Skeletal muscle tissue (tissue), 4 donors: ENCODE measurements around the gene OR5AS1. TPM values are rescaled to one million over a fixed set of nuclear protein-coding genes. Genes with fewer than 3 reads are reported as not detected.
"Not testable (repeated sequence)": the region's sequence is repeated elsewhere in the genome, so short reads cannot be mapped to it uniquely, and the experiment has no call there.

Experiments used
- H3K27ac ChIP-seq: one replicate; pipeline ENCODE4 v1.7.0; 2013; ENCODE audit warnings: mild to moderate bottlenecking, low read depth, low read length, inconsistent platforms
- H3K27me3 ChIP-seq, 3 donors: one replicate each; pipeline ENCODE4 v1.7.0; 2013; ENCODE audit warnings: low read length in 3 of 3; ENCODE audit not compliant: control insufficient read depth in 3 of 3, insufficient read depth in 3 of 3
- H3K36me3 ChIP-seq, 3 donors: one replicate each; pipeline ENCODE4 v1.7.0; 2013; ENCODE audit warnings: low read length in 3 of 3; ENCODE audit not compliant: control insufficient read depth in 3 of 3, insufficient read depth in 3 of 3
- H3K4me1 ChIP-seq, 3 donors: one replicate each; pipeline ENCODE4 v1.7.0; 2013; ENCODE audit warnings: low read length in 3 of 3, mild to moderate bottlenecking in 3 of 3; ENCODE audit not compliant: control insufficient read depth in 3 of 3, insufficient read depth in 3 of 3
- H3K4me3 ChIP-seq, 3 donors: one replicate each; pipeline ENCODE4 v1.7.0; 2013; ENCODE audit warnings: low read length in 3 of 3
- H3K9ac ChIP-seq, 3 donors: one replicate each; pipeline ENCODE4 v1.7.0; 2013; ENCODE audit warnings: low read length in 3 of 3, mild to moderate bottlenecking in 3 of 3, moderate library complexity in 2 of 3, low read depth in 1 of 3
- H3K9me3 ChIP-seq, 3 donors: one replicate each; pipeline ENCODE4 v1.7.0; 2013; ENCODE audit warnings: low read length in 3 of 3; ENCODE audit not compliant: control insufficient read depth in 3 of 3
- total RNA-seq: library from RNA; depleted of rRNA; stranded (reverse); fragments of >200 nt; gene quantifications from one replicate; pipeline ENCODE4 v1.2.3, GENCODE V29; 2014
- donor health status: Osteomylitis.

The OR5AS1 gene
- total RNA-seq: not detected

DNA sequence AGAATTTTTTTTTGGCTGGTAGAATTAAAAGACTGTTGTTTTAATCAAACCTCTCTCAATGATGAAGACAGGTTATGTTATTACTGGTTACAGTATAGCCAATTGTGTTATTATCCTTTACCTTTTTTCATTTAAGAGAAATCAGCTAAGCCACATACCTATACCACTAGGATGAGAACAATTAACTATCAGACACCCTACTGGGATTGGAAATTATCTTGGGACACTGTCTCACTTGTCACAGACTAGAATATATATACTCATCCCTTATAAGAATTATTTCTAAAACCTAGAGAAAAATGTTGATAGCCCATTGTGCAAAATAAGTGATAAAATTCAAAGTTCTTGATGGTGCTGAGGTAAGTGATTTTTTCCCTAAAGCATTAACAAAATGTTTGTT, at the start of gene OR5AS1:
TSS of gene OR5AS1 (plus strand) at position 301 of the 400 bp plus-strand sequence. CDS start 2,765 bp downstream, outside the sequence.
- H3K4me3 ChIP-seq: no peak within 1 kb of the TSS
- H3K36me3 ChIP-seq: no peaks in the 10 kb centered on the region
- no peaks in the 10 kb centered on the region for H3K4me1 ChIP-seq
- H3K9me3 ChIP-seq: peaks cover 0 to 3% (median 0%) of the 10 kb centered on the region in 3 donors
- H3K9ac ChIP-seq: no peak within 1 kb of the TSS
- no peaks in the 10 kb centered on the region for H3K27me3 ChIP-seq
- H3K27ac ChIP-seq: no peak within 1 kb of the TSS

DNA sequence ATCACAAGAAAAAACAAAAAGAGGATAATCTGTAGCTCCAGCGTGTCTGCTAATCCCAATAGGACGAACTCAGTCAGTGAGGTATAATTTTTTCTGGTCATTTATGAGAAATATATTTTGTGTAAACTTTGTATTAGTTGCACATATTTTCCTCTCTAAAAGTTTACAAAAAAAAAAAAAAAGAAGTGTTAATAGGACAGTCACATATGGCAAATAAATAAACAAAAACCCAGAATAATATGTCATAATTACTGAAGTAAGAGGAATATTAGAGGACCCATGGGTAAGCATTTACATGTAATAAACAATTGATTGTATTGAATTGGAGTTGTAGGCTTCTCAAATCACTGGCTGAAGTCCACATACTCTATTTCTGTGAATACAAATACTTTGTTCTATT, 32.9 kb upstream of the OR5AS1 start, which contains the start of gene OR5F1:
TSS of gene OR5F1 (minus strand) at position 101 of the 400 bp plus-strand sequence. CDS start at position 101, 0 bp downstream.
- no peak within 1 kb of the TSS for H3K9ac ChIP-seq
- no peak within 1 kb of the TSS for H3K27ac ChIP-seq
- H3K4me3 ChIP-seq: no peak within 1 kb of the TSS
- H3K4me1 ChIP-seq: no peaks in the 10 kb centered on the region
- H3K9me3 ChIP-seq: no peaks in the 10 kb centered on the region
- no peaks in the 10 kb centered on the region for H3K36me3 ChIP-seq
- H3K27me3 ChIP-seq: no peaks in the 10 kb centered on the region

DNA sequence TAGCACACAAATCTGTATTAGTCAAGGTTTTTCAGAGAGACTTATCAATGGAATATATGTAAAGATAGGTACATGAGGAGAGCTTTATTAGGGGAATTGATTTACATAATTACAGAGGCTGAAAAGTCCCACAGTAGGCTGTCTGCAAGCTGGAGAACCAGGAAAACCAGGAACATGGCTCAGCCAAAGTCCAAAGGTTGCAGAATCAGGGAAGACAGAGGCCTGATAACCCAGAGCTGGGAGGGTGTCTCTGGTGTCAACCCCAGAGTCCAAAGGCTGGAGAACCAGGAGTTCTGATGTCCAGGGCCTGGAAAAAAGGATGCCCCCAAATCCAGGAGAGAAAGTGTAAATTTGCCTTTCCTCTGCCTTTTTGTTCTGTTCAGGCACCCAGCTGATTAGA, 16.7 kb upstream of the OR5AS1 start:
- H3K9ac ChIP-seq: no peak overlapping the region
- no peaks in the 10 kb centered on the region for H3K36me3 ChIP-seq
- H3K27me3 ChIP-seq: no peaks in the 10 kb centered on the region
- H3K4me1 ChIP-seq: no peaks in the 10 kb centered on the region
- no peak overlapping the region for H3K27ac ChIP-seq
- peaks cover 0 to 5% (median 0%) of the 10 kb centered on the region in 3 donors for H3K9me3 ChIP-seq
- no peak overlapping the region for H3K4me3 ChIP-seq

DNA sequence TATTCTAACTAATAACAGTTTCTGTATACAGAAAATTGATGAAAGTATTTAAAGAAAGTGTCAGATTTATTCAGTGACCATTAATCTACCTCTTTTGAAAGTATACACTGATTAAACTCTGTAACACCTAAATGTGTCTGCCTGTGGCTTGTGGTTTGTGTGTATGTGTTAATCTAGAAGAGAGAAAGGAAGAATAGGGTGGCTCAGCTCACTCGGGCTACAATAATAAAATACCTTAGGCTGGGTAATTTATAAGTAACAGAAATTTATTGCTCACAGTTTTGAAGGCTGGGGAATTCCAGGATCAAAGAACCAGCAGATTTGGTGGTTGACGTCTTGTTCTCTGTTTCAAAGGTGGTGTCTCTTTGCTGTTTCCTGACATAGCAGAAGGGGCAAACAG, 13.6 kb upstream of the OR5AS1 start:
- Histone ChIP-seq H3K4me3 (no peak overlapping the region), H3K4me1 (no peaks in the 10 kb centered on the region), H3K27ac (no peak overlapping the region), H3K9me3 (peaks cover 0 to 5% (median 0%) of the 10 kb centered on the region in 3 donors), H3K36me3 (no peaks in the 10 kb centered on the region), H3K27me3 (no peaks in the 10 kb centered on the region), H3K9ac (no peak overlapping the region)

DNA sequence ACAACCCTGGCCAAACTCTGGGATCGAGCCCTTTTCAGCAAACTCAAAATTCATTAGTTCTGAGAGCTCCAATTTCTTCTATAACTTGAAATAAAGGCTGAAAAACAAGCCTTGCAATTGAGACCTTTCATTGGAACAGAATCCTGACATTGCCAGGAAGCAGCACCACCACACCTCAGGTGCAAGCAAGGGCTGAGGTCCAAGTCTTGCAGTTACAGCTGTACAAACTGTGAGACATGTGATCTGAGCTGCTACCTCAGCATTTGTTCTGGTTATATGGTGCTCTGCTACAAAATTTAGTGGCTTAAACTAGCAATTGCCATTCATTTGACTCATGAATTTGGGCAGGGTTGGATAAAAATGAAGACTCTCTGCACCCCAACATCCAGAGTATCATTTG, 18.1 kb downstream of the OR5AS1 start:
- H3K27me3 ChIP-seq: no peaks in the 10 kb centered on the region
- H3K9me3 ChIP-seq: peaks cover 0 to 4% (median 0%) of the 10 kb centered on the region in 3 donors
- no peak overlapping the region for H3K9ac ChIP-seq
- no peak overlapping the region for H3K4me3 ChIP-seq
- H3K4me1 ChIP-seq: no peaks in the 10 kb centered on the region
- no peaks in the 10 kb centered on the region for H3K36me3 ChIP-seq
- no peak overlapping the region for H3K27ac ChIP-seq

DNA sequence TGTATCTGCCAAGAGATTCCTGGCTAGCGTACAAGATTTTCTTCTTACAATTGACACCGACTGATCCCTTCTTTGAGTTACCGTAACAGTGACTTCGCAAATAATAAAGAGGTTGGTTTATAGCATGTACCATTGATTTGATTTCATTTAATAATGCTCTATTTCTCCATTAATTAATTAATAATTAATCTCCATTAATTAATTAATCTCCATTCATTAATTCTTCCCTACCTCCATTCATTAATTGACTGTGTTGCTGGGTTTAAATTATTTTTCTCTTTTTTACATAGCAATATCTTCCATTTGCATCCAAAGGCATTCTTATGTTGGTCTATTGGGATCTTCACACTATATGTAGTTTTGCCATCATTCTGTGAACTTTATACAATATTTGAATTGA, 21.0 kb downstream of the OR5AS1 start:
- Histone ChIP-seq H3K4me1 (no peaks in the 10 kb centered on the region), H3K4me3 (no peak overlapping the region), H3K36me3 (no peaks in the 10 kb centered on the region), H3K9me3 (no peaks in the 10 kb centered on the region), H3K9ac (no peak overlapping the region), H3K27ac (no peak overlapping the region), H3K27me3 (no peaks in the 10 kb centered on the region)

DNA sequence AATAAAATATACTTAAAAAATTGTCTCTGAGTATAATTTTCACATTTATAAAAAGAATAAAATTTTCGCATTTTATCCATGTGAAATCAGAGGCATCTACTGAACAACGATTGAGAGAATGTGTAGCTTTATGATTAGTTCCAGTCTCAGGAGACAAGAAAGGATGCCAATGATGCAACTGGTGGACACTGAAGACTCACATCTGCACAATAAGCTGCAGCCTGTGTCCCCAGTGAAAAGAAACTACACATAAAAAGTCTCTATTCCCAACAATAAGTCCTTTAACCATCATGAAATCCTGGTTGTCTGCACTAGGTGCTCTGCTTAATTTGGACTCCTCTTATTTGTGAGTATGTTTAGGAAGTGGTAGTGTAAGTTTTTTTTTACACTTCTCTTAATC, 22.0 kb downstream of the OR5AS1 start:
- Histone ChIP-seq H3K4me1 (no peaks in the 10 kb centered on the region), H3K9ac (no peak overlapping the region), H3K9me3 (no peaks in the 10 kb centered on the region), H3K36me3 (no peaks in the 10 kb centered on the region), H3K27ac (no peak overlapping the region), H3K27me3 (no peaks in the 10 kb centered on the region), H3K4me3 (no peak overlapping the region)

DNA sequence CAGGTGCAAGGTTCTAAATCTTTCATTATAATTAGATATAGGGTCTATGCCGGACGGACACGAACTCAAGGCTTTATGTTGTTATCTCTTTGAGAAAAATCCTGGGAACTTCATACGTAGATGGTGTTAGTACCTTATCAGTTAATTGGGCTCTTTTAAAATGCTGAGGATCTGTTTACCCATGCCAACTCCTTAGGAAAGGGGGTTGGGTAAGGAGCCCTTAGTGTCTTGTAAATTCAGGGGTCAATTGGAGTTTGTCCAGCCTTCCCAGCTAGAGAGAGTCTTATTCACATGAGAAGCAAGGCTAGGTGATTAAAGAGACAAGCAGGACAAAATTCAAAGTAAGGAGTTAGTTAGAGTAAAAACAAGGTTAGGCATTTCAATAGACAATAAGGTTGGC, 28.9 kb downstream of the OR5AS1 start:
- H3K27me3 ChIP-seq, H3K4me3 ChIP-seq: not testable (repeated sequence)

DNA sequence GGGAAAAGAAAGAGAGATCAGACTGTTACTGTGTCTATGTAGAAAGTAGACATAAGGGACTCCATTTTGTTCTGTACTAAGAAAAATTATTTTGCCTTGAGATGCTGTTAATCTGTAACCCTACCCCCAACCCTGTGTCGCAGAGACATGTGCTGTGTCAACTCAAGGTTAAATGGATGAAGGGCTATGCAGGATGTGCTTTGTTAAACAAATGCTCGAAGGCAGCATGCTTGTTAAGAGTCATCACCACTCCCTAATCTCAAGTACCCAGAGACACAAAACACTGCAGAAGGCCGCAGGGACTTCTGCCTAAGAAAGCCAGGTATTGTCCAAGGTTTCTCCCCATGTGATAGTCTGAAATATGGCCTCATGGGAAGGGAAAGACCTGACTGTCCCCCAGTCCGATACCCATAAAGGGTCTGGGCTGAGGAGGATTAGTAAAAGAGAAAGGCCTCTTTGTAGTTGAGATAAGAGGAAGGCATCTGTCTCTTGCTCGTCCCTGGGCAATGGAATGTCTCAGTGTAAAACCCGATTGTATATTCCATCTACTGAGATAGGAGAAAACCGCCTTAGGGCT, 30.3 kb downstream of the OR5AS1 start:
- H3K36me3 ChIP-seq, H3K9me3 ChIP-seq, H3K9ac ChIP-seq, H3K27ac ChIP-seq, H3K4me1 ChIP-seq, H3K27me3 ChIP-seq, H3K4me3 ChIP-seq: not testable (repeated sequence)

More for the DNA sequence above, 28.9 kb downstream of the OR5AS1 start:
- not testable (repeated sequence) for H3K9me3 ChIP-seq, H3K4me1 ChIP-seq, H3K36me3 ChIP-seq, H3K27ac ChIP-seq, H3K9ac ChIP-seq

DNA sequence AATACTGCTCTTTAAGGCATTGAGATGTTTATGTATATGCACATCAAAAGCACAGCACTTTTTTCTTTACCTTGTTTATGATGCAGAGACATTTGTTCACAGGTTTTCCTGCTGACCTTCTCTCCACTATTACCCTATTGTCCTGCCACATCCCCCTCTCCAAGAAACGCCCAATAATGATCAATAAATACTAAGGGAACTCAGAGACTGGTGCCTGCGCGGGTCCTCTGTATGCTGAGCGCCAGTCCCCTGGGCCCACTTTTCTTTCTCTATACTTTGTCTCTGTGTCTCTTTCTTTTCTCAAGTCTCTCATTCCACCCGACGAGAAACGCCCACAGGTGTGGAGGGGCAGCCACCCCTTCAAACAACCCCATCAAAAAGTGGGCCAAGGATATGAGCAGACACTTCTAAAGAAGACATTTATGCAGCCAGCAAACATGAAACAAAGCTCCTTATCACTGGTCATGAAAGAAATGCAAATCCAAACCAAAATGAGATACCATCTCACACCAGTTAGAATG, 30.9 kb downstream of the OR5AS1 start:
- H3K27ac ChIP-seq, H3K4me1 ChIP-seq, H3K9ac ChIP-seq, H3K4me3 ChIP-seq, H3K27me3 ChIP-seq, H3K36me3 ChIP-seq, H3K9me3 ChIP-seq: not testable (repeated sequence)
